Trophoblast cell (in vitro differentiated cells and primary cell): ENCODE measurements around the gene DEPDC4.
"Not testable (repeated sequence)": the region's sequence is repeated elsewhere in the genome, so short reads cannot be mapped to it uniquely, and the experiment has no call there.

Experiments
- DNase-seq, 2 donors: peaks; one replicate each; pipeline ENCODE4 v3.0.0-alpha.2; 2016
- H2AFZ ChIP-seq: 2 replicates; pipeline ENCODE4 v1.6.1; 2013; ENCODE audit warnings: low read length, moderate library complexity, mild to moderate bottlenecking; ENCODE audit not compliant: insufficient read depth, poor library complexity
- H2AK5ac ChIP-seq: 2 replicates; pipeline ENCODE4 v1.6.1; 2013; ENCODE audit warnings: mild to moderate bottlenecking, low read length
- H2BK120ac ChIP-seq: 2 replicates; pipeline ENCODE4 v1.6.1; 2013; ENCODE audit warnings: low read length, mild to moderate bottlenecking, moderate library complexity; ENCODE audit not compliant: insufficient read depth, poor library complexity
- H2BK12ac ChIP-seq: 2 replicates; pipeline ENCODE4 v1.6.1; 2013; ENCODE audit warnings: mild to moderate bottlenecking, low read length, moderate library complexity
- H2BK5ac ChIP-seq: 2 replicates; pipeline ENCODE4 v1.6.1; 2013; ENCODE audit warnings: low read length, low read depth, moderate library complexity, mild to moderate bottlenecking; ENCODE audit not compliant: poor library complexity
- H3K14ac ChIP-seq: 2 replicates; pipeline ENCODE4 v1.6.1; 2013; ENCODE audit warnings: mild to moderate bottlenecking, low read length
- H3K18ac ChIP-seq: 2 replicates; pipeline ENCODE4 v1.6.1; 2013; ENCODE audit warnings: mild to moderate bottlenecking, low read length
- H3K23ac ChIP-seq: 2 replicates; pipeline ENCODE4 v1.6.1; 2013; ENCODE audit warnings: low read length
- H3K27ac ChIP-seq: 2 replicates; pipeline ENCODE4 v1.5.1; 2013; ENCODE audit warnings: low read depth, mild to moderate bottlenecking, inconsistent platforms, low read length, moderate library complexity
- H3K27me3 ChIP-seq: 2 replicates; pipeline ENCODE4 v1.6.1; 2013; ENCODE audit warnings: inconsistent platforms, mild to moderate bottlenecking, low read length, moderate library complexity; ENCODE audit not compliant: insufficient read depth
- H3K36me3 ChIP-seq, 2 experiments: 1 replicate in 1 of 2; 2 replicates in 1 of 2; pipeline ENCODE4 v1.6.1; 2013; ENCODE audit warnings: low read length in 2 of 2, mild to moderate bottlenecking in 2 of 2, moderate library complexity in 1 of 2; ENCODE audit not compliant: insufficient read depth in 2 of 2, control insufficient read depth in 1 of 2
- H3K4ac ChIP-seq: 2 replicates; pipeline ENCODE4 v1.6.1; 2013; ENCODE audit warnings: low read depth, mild to moderate bottlenecking, low read length, moderate library complexity
- H3K4me1 ChIP-seq, 2 experiments: 1 replicate in 1 of 2; 2 replicates in 1 of 2; pipeline ENCODE4 v1.6.1; 2013; ENCODE audit warnings: low read length in 2 of 2, mild to moderate bottlenecking in 2 of 2, moderate library complexity in 1 of 2; ENCODE audit not compliant: insufficient read depth in 2 of 2, control insufficient read depth in 1 of 2
- H3K4me2 ChIP-seq: 2 replicates; pipeline ENCODE4 v1.6.1; 2013; ENCODE audit warnings: inconsistent platforms, mild to moderate bottlenecking, low read length, moderate library complexity
- H3K4me3 ChIP-seq: 2 replicates; pipeline ENCODE4 v1.5.1; 2013; ENCODE audit warnings: mild to moderate bottlenecking, low read depth, low read length, inconsistent platforms
- H3K79me1 ChIP-seq: one replicate; pipeline ENCODE4 v1.6.1; 2013; ENCODE audit warnings: low read length
- H3K79me2 ChIP-seq: 2 replicates; pipeline ENCODE4 v1.6.1; 2013; ENCODE audit warnings: low read length, mild to moderate bottlenecking; ENCODE audit not compliant: control insufficient read depth, insufficient read depth, poor library complexity
- H3K9ac ChIP-seq: 2 replicates; pipeline ENCODE4 v1.6.1; 2013; ENCODE audit warnings: mild to moderate bottlenecking, low read length
- H3K9me3 ChIP-seq: 2 replicates; pipeline ENCODE4 v1.6.1; 2013; ENCODE audit warnings: low read depth, mild to moderate bottlenecking, control low read depth, inconsistent platforms, low read length; ENCODE audit not compliant: insufficient read depth
- H4K12ac ChIP-seq: 2 replicates; pipeline ENCODE4 v1.6.1; 2013; ENCODE audit warnings: low read depth, mild to moderate bottlenecking, low read length, moderate library complexity
- H4K8ac ChIP-seq: 2 replicates; pipeline ENCODE4 v1.6.1; 2013; ENCODE audit warnings: low read depth, mild to moderate bottlenecking, low read length, moderate library complexity
- H4K91ac ChIP-seq: one replicate; pipeline ENCODE4 v1.6.1; 2013; ENCODE audit warnings: low read depth, mild to moderate bottlenecking, low read length, moderate library complexity
- WGBS: extraction: QIAGEN DNeasy Blood & Tissue Kit; methylation state at CpG from one replicate; pipeline ENCODE4 v1.1.7; 2013; ENCODE audit warnings: missing lambda C conversion rate; ENCODE audit not compliant: insufficient read length, insufficient coverage; ENCODE audit errors: extremely low coverage; 5-methylcytosine and 5-hydroxymethylcytosine counted together

Gene DEPDC4

DNA sequence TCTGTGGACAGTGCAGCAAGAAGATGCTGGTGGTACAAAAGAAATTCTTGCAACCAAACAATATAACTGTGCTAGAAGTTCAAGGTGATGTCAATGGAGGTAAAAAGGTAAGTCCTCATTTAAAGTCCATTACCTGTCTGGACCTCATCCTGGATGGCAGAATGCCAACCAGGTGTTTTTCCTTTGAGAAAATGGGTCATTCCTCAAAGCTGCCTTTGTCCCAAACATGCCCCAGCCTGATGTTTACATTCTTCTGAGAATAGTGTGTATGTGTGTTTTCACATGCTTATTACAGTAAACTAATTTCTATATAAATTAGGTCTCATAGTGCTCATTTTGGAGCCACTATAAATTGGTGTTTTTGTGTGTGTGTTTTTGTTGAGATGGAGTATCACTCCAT is 41.4 kb downstream of the DEPDC4 start:
- Histone ChIP-seq H2BK12ac (no peak overlapping the region), H3K4me1 (peaks cover 2 to 6% of the 10 kb centered on the region in 2 experiments), H3K23ac (no peak overlapping the region), H3K9ac (no peak overlapping the region), H4K12ac (no peak overlapping the region), H3K4ac (no peak overlapping the region), H3K18ac (no peak overlapping the region), H3K9me3 (no peaks in the 10 kb centered on the region), H4K8ac (no peak overlapping the region), H3K14ac (no peak overlapping the region), H3K27me3 (no peaks in the 10 kb centered on the region), H4K91ac (no peak overlapping the region), H3K4me3 (no peak overlapping the region), H2BK5ac (no peak overlapping the region), H3K79me1 (peaks cover 4% of the 10 kb centered on the region), H3K36me3 (peaks cover 9 to 10% of the 10 kb centered on the region in 2 experiments), H2AFZ (no peak overlapping the region), H3K4me2 (no peak overlapping the region), H2AK5ac (no peak overlapping the region), H3K27ac (no peak overlapping the region), H3K79me2 (no peaks in the 10 kb centered on the region), H2BK120ac (no peak overlapping the region)
- DNase-seq, result no peak

DNA sequence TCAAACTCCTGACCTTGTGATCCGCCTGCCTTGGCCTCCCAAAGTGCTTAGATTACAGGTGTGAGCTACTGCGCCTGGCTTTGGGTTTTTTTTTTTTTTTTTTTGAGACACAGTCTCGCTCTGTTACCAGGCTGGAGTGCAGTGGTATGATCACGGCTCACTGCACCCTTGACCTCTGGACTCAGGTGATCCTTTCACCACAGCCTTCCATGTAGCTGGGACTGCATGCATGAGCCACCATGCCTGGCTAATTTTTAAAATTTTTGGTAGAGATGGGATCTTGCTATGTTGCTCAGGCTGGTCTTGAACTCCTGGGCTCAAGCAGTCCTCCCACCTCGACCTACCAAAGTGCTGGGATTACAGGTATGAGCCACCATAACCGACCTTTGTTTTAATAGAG is 44.7 kb downstream of the DEPDC4 start:
- H3K4me2 ChIP-seq, H2BK5ac ChIP-seq, H2BK120ac ChIP-seq, H4K91ac ChIP-seq, H2AFZ ChIP-seq, H3K79me1 ChIP-seq, H3K23ac ChIP-seq, H4K8ac ChIP-seq, H3K4me3 ChIP-seq, H3K9ac ChIP-seq, H3K79me2 ChIP-seq, H2BK12ac ChIP-seq, H2AK5ac ChIP-seq, H3K27ac ChIP-seq, H3K4me1 ChIP-seq, H4K12ac ChIP-seq, H3K14ac ChIP-seq, H3K9me3 ChIP-seq, H3K27me3 ChIP-seq, H3K18ac ChIP-seq, H3K4ac ChIP-seq: not testable (repeated sequence)
- H3K36me3 ChIP-seq, result peaks cover 9 to 11% of the 10 kb centered on the region in 2 experiments
- WGBS, result no CpG with 5 or more reads among the region's 6 CpGs
- peak; percentile 35 to 71 for DNase-seq

DNA sequence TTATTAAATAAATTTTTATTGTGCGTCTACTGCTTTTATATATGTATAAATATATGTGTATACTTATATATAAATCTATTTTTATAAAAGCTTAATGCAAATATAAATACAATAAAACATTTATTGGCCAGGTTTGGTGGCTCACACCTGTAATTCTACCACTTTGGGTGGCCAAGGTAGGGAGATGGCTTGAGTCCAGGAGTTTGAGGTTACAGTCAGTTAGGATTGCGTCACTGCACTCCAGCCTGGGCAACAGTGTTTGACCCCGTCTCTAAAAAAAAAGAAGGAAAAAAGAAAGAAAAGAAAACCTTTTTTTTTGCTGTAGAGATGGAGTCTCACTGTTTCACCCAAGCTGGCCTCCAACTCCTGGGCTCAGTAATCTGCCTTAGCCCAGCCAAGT is 45.4 kb downstream of the DEPDC4 start:
- Histone ChIP-seq H4K8ac (no peak overlapping the region), H3K9ac (no peak overlapping the region), H3K18ac (no peak overlapping the region), H2AK5ac (no peak overlapping the region), H4K91ac (no peak overlapping the region), H3K4me2 (no peak overlapping the region), H3K14ac (no peak overlapping the region), H3K23ac (no peak overlapping the region), H3K79me1 (no peaks in the 10 kb centered on the region), H3K27me3 (no peaks in the 10 kb centered on the region), H2BK120ac (no peak overlapping the region), H3K9me3 (no peaks in the 10 kb centered on the region), H3K27ac (no peak overlapping the region), H3K79me2 (no peaks in the 10 kb centered on the region), H2BK12ac (no peak overlapping the region), H4K12ac (no peak overlapping the region), H3K4ac (no peak overlapping the region), H2AFZ (no peak overlapping the region), H3K4me1 (no peaks in the 10 kb centered on the region), H3K36me3 (peaks cover 9 to 11% of the 10 kb centered on the region in 2 experiments), H3K4me3 (no peak overlapping the region), H2BK5ac (no peak overlapping the region)
- WGBS, result no CpG with 5 or more reads among the region's 3 CpGs
- no peak for DNase-seq

DNA sequence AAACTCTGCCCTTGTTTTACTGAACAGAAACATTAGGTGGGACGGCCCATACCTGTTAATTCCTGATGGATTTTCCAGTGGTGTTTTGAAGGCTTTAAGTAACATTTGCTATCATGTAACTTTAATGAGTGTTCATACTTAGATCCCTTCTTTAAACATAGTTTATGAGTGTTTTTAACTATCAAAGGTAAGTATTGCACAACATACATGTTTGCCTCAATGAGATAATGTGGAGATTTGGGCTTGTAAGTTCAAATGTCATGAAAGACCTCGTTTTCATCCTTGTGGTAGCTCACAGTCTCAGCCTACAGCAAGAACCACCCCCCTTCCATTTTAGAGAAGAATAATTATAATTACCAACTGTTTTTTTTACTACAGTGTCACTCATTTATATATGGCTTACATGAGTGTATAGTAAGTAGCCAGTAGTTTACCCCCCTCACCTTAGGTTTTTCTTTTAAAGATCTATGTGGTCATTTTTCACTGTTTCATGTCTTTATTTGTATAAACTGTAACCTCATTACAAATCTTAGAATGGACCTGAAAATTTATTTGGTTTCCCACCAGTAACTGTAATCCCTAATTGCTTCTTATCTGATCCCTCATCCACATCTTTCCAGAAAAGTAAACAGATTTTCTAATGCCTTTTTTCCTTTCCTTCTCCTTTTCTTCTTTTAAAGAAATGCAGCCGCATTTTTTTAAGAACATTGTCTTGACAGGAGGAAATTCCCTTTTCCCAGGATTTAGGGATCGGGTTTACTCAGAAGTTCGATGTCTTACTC is 47.4 kb downstream of the DEPDC4 start:
- no peak for DNase-seq
- no peaks in the 10 kb centered on the region for H3K27me3 ChIP-seq

More for the DNA sequence above, 47.4 kb downstream of the DEPDC4 start:
- no peak overlapping the region for H3K27ac ChIP-seq
- H2BK12ac ChIP-seq, result no peak overlapping the region
- H2AK5ac ChIP-seq, result no peak overlapping the region
- no peak overlapping the region for H4K91ac ChIP-seq
- H3K18ac ChIP-seq, result no peak overlapping the region
- H3K23ac ChIP-seq, result no peak overlapping the region
- H3K79me2 ChIP-seq, result no peaks in the 10 kb centered on the region
- H3K36me3 ChIP-seq, result peaks cover 9 to 12% of the 10 kb centered on the region in 2 experiments
- H3K79me1 ChIP-seq, result no peaks in the 10 kb centered on the region
- H3K4me3 ChIP-seq, result no peak overlapping the region
- H3K4me2 ChIP-seq, result no peak overlapping the region
- H3K9me3 ChIP-seq, result no peaks in the 10 kb centered on the region
- H3K14ac ChIP-seq, result no peak overlapping the region
- no peak overlapping the region for H3K9ac ChIP-seq
- no peaks in the 10 kb centered on the region for H3K4me1 ChIP-seq
- no peak overlapping the region for H4K12ac ChIP-seq
- H2BK5ac ChIP-seq, result no peak overlapping the region
- no peak overlapping the region for H4K8ac ChIP-seq
- H2AFZ ChIP-seq, result no peak overlapping the region
- no CpG with 5 or more reads among the region's 5 CpGs for whole genome bisulfite sequencing
- no peak overlapping the region for H3K4ac ChIP-seq
- no peak overlapping the region for H2BK120ac ChIP-seq
